Measurements from ENCODE around the gene C1orf115. TPM values are rescaled to one million over a fixed set of nuclear protein-coding genes. Genes with fewer than 3 reads are reported as not detected.

The C1orf115 gene
- total and polyA plus RNA-seq, 2 of the 4 experiments (the other 2 are of a cell fraction): 0.07 to 0.18 TPM

- no peaks in the 10 kb centered on the region; the same call in 1 of the 2 replicates for H3K27me3 ChIP-seq (ENCODE audit: control insufficient read depth, insufficient read depth, low read length)
- H3K14ac ChIP-seq (replicated peaks; ENCODE audit: low read depth, low read length): no peak overlapping the region
- no peak overlapping the region for H2BK5ac ChIP-seq (ENCODE audit: low read depth, low read length, poor library complexity, severe bottlenecking)
- no peak overlapping the region for H3K56ac ChIP-seq (ENCODE audit: extremely low read depth, insufficient read depth, low read length)
- H3K9me1 ChIP-seq (ENCODE audit: insufficient read depth, low read length): no peaks in the 10 kb centered on the region
- H3K4me2 ChIP-seq (ENCODE audit: low read depth, low read length): no peak overlapping the region
- H3K18ac ChIP-seq (ENCODE audit: low read depth, low read length): no peak overlapping the region
- H4K8ac ChIP-seq (ENCODE audit: low read depth in 2 of 2, low read length in 2 of 2): no peak overlapping the region
- no peak overlapping the region for H3K9ac ChIP-seq (ENCODE audit: low read depth, low read length)
- no TSS peak for BruUV-seq (replicated peaks)
- H2BK120ac ChIP-seq (ENCODE audit: low read depth, low read length): no peak overlapping the region
- 78% methylated on average over 11 of the region's 20 CpGs; no CpG with 5 or more reads in 1 of the 2 experiments for WGBS, 2 experiments (ENCODE audit: extremely low coverage in 2 of 2, insufficient read length in 1 of 2)
- CTCF ChIA-PET: interaction anchor here (1.6 kb wide), 1 partner anchor 16 kb away, joined by 8 read pairs; no protein-coding TSS in a partner anchor
- no peak overlapping the region for H4K91ac ChIP-seq (ENCODE audit: insufficient read depth, low read depth, low read length)
- H4K5ac ChIP-seq (ENCODE audit: low read depth, low read length): no peak overlapping the region
- H3K4ac ChIP-seq (ENCODE audit: low read depth, low read length): no peak overlapping the region
- no peaks in the 10 kb centered on the region for H4K20me1 ChIP-seq (ENCODE audit: insufficient read depth, low read length)
- H3K23ac ChIP-seq (ENCODE audit: low read depth, low read length): no peak overlapping the region
- H3K79me1 ChIP-seq (ENCODE audit: low read depth in 1 of 2, low read length in 2 of 2): no peaks in the 10 kb centered on the region
- DNase-seq (no peak), ATAC-seq (ENCODE audit: low read depth) (no peak)
- POLR2A ChIA-PET (ENCODE audit: unreplicated experiment): no interaction called here
- H3K27ac ChIP-seq (ENCODE audit: insufficient read depth, low read length): no peak overlapping the region
- no peak overlapping the region for H3K4me3 ChIP-seq (ENCODE audit: insufficient read depth, low read depth, low read length)
- no peak overlapping the region for H2BK15ac ChIP-seq (ENCODE audit: low read depth, low read length)
- H3K4me1 ChIP-seq (ENCODE audit: control insufficient read depth, insufficient read depth, low read length): no peaks in the 10 kb centered on the region
- no peaks in the 10 kb centered on the region for H3K36me3 ChIP-seq (ENCODE audit: control insufficient read depth, insufficient read depth, low read length)
- H3K9me3 ChIP-seq (ENCODE audit: control insufficient read depth, insufficient read depth, low read length): peaks cover 1% of the 10 kb centered on the region; the same call in 1 of the 2 replicates
- no peak overlapping the region for H2AK9ac ChIP-seq (replicated peaks; ENCODE audit: low read depth, low read length, poor library complexity)
- no peak overlapping the region for H2AFZ ChIP-seq (replicated peaks; ENCODE audit: low read length, poor library complexity)
- H2AK5ac ChIP-seq (ENCODE audit: low read depth, low read length): no peak overlapping the region
- intact Hi-C loops (cut with micrococcal nuclease): no loop called here
- H2BK20ac ChIP-seq (ENCODE audit: low read depth, low read length): no peak overlapping the region
- dilution Hi-C loops (cut with HindIII; ENCODE audit: low sequenced_read_pairs, unreplicated experiment): no loop called here
- in situ Hi-C loops (cut with MboI; ENCODE audit: low sequenced_read_pairs): no loop called here
- TF ChIP-seq MAFK (IDR thresholded peaks at IDR 0.05; ENCODE audit: low read depth, low read length) (no peak), POLR2A (IDR thresholded peaks at IDR 0.05; ENCODE audit: low read depth, low read length) (no peak), ELK1 (IDR thresholded peaks at IDR 0.05; ENCODE audit: borderline replicate concordance, low read depth, low read length) (no peak), BHLHE40 (IDR thresholded peaks at IDR 0.05; ENCODE audit: low read depth, low read length) (no peak), RFX5 (IDR thresholded peaks at IDR 0.05; ENCODE audit: low read depth, low read length) (no peak), CHD1 (IDR thresholded peaks at IDR 0.05; ENCODE audit: low read depth, low read length) (no peak), FOS (IDR thresholded peaks at IDR 0.05; ENCODE audit: low read depth, low read length) (no peak), RCOR1 (IDR thresholded peaks at IDR 0.05; ENCODE audit: insufficient replicate concordance, low read length) (no peak), CEBPB (IDR thresholded peaks at IDR 0.05; ENCODE audit: low read depth, low read length) (no peak), RAD21 (IDR thresholded peaks at IDR 0.05; ENCODE audit: low read length) (no peak), USF2 (IDR thresholded peaks at IDR 0.05; ENCODE audit: low read depth, low read length) (no peak), CTCF (conservative IDR thresholded peaks at IDR 0.05; ENCODE audit: low read depth, low read length) (no peak), MAZ (IDR thresholded peaks at IDR 0.05; ENCODE audit: borderline replicate concordance, low read depth, low read length) (no peak), NFE2L2 (IDR thresholded peaks at IDR 0.05; ENCODE audit: low read depth, low read length) (no peak), SMC3 (IDR thresholded peaks at IDR 0.05; ENCODE audit: low read depth, low read length) (no peak)
Observed at GRCh38 chr1:220717800-220718640, 27.9 kb downstream of the C1orf115 start.
